Measurements from ENCODE around the gene IL6R. TPM values are rescaled to one million over a fixed set of nuclear protein-coding genes. Genes with fewer than 3 reads are reported as not detected.

IL6R gene
- total RNA-seq, 1 experiment from 2014 or later, result 16.1 TPM

GRCh38 chr1:154434346-154435085, 29.4 kb downstream of the IL6R start:
- Histone ChIP-seq H3K4me3 (ENCODE audit: low read length) (no peak overlapping the region), H3K36me3 (ENCODE audit: low read depth, low read length) (0 out of 2 replicates have a peak, but pooled peaks cover 3% of the 10 kb centered on the region), H3K4me1 (ENCODE audit: insufficient read depth, low read length) (peaks cover 34% of the 10 kb centered on the region), H3K9me3 (ENCODE audit: low read length) (no peaks in the 10 kb centered on the region), H3F3A (ENCODE audit: low read length, unreplicated experiment) (peaks cover 7% of the 10 kb centered on the region), H3K27ac (ENCODE audit: low read length) (no peak overlapping the region), H3K4me2 (ENCODE audit: low read length) (no peak overlapping the region), H2AFZ (ENCODE audit: low read length) (no peak overlapping the region), H3K9me2 (replicated peaks; ENCODE audit: low read length) (no peaks in the 10 kb centered on the region), H3K79me2 (ENCODE audit: low read length) (no peaks in the 10 kb centered on the region), H4K20me1 (ENCODE audit: low read length) (no peaks in the 10 kb centered on the region), H3K9ac (ENCODE audit: low read length) (no peak overlapping the region), H3K27me3 (ENCODE audit: low read length) (no peaks in the 10 kb centered on the region)
- no TSS peak for BruUV-seq (replicated peaks)
- intact Hi-C loops (cut with micrococcal nuclease), result no loop called here
- ATAC-seq, result no peak
- CTCF ChIA-PET, result no interaction called here
- TF ChIP-seq EZH2 (IDR thresholded peaks at IDR 0.05; ENCODE audit: low read length, unreplicated experiment), result no peak
- no peak for TF ChIP-seq EZH2phosphoT487 (IDR thresholded peaks at IDR 0.05; ENCODE audit: borderline replicate concordance, low read length)
- no peak for TF ChIP-seq CTCF (conservative IDR thresholded peaks at IDR 0.05; ENCODE audit: low read depth, low read length)
- POLR2A ChIA-PET (ENCODE audit: unreplicated experiment), result no interaction called here
- DNase-seq, result no peak

- Histone ChIP-seq H3K27ac (ENCODE audit: low read length) (no peak overlapping the region), H3K9ac (ENCODE audit: low read length) (no peak overlapping the region), H3K79me2 (ENCODE audit: low read length) (no peaks in the 10 kb centered on the region), H3K4me2 (ENCODE audit: low read length) (no peak overlapping the region), H2AFZ (ENCODE audit: low read length) (no peak overlapping the region), H3K9me3 (ENCODE audit: low read length) (no peaks in the 10 kb centered on the region), H3K4me1 (ENCODE audit: insufficient read depth, low read length) (peaks cover 32% of the 10 kb centered on the region), H4K20me1 (ENCODE audit: low read length) (no peaks in the 10 kb centered on the region), H3K4me3 (ENCODE audit: low read length) (no peak overlapping the region), H3K27me3 (ENCODE audit: low read length) (no peaks in the 10 kb centered on the region), H3K9me2 (replicated peaks; ENCODE audit: low read length) (no peaks in the 10 kb centered on the region), H3F3A (ENCODE audit: low read length, unreplicated experiment) (peaks cover 7% of the 10 kb centered on the region), H3K36me3 (ENCODE audit: low read depth, low read length) (0 out of 2 replicates have a peak, but pooled peaks cover 3% of the 10 kb centered on the region)
- intact Hi-C loops (cut with micrococcal nuclease), result no loop called here
- POLR2A ChIA-PET (ENCODE audit: unreplicated experiment), result no interaction called here
- no peak for TF ChIP-seq EZH2 (IDR thresholded peaks at IDR 0.05; ENCODE audit: low read length, unreplicated experiment)
- TF ChIP-seq EZH2phosphoT487 (IDR thresholded peaks at IDR 0.05; ENCODE audit: borderline replicate concordance, low read length), result no peak
- TF ChIP-seq CTCF (conservative IDR thresholded peaks at IDR 0.05; ENCODE audit: low read depth, low read length), result no peak
- DNase-seq (no peak), ATAC-seq (no peak)
- CTCF ChIA-PET, result no interaction called here
- BruUV-seq (replicated peaks), result no TSS peak
These were observed 30.6 kb downstream of the IL6R start for GRCh38 chr1:154435599-154436200.

DNA sequence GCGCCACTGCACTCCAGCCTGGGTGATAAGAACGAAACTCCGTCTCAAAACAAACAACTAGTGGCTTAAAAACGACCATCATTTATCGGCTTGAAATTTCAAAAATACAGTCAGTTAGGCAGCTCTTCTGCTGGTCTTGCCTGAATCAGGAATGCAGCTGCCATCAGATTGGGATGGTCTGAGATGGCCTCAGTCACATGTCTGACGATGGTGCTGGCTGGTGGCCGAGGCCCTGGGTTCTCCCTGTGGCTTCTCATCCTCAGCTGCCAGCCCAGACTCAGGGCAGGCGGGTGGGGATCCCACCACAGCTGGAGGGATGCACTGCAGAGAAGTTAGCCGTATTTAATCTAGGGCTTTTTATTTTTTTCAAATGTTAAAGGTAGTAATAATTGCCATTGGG, 31.3 kb downstream of the IL6R start:
- Histone ChIP-seq H3K36me3 (ENCODE audit: low read depth, low read length) (0 out of 2 replicates have a peak, but pooled peaks cover 3% of the 10 kb centered on the region), H3K4me2 (ENCODE audit: low read length) (no peak overlapping the region), H3K9ac (ENCODE audit: low read length) (no peak overlapping the region), H3K79me2 (ENCODE audit: low read length) (no peaks in the 10 kb centered on the region), H3K4me1 (ENCODE audit: insufficient read depth, low read length) (peaks cover 25% of the 10 kb centered on the region), H3F3A (ENCODE audit: low read length, unreplicated experiment) (peaks cover 7% of the 10 kb centered on the region), H3K27ac (ENCODE audit: low read length) (no peak overlapping the region), H2AFZ (ENCODE audit: low read length) (no peak overlapping the region), H3K9me2 (replicated peaks; ENCODE audit: low read length) (no peaks in the 10 kb centered on the region), H3K27me3 (ENCODE audit: low read length) (no peaks in the 10 kb centered on the region), H4K20me1 (ENCODE audit: low read length) (no peaks in the 10 kb centered on the region), H3K4me3 (ENCODE audit: low read length) (no peak overlapping the region), H3K9me3 (ENCODE audit: low read length) (no peaks in the 10 kb centered on the region)
- DNase-seq, result no peak
- no peak for ATAC-seq
- ChIA-PET CTCF (no interaction called here), POLR2A (ENCODE audit: unreplicated experiment) (no interaction called here)
- no peak for TF ChIP-seq CTCF (conservative IDR thresholded peaks at IDR 0.05; ENCODE audit: low read depth, low read length)
- no peak for TF ChIP-seq EZH2phosphoT487 (IDR thresholded peaks at IDR 0.05; ENCODE audit: borderline replicate concordance, low read length)
- no TSS peak for BruUV-seq (replicated peaks)
- intact Hi-C loops (cut with micrococcal nuclease), result no loop called here
